ENCODE data around the gene LDLRAD4. TPM values are rescaled to one million over a fixed set of nuclear protein-coding genes. Genes with fewer than 3 reads are reported as not detected.

The LDLRAD4 gene
- total RNA-seq, 1 donor from 2014 or later = 1.4 TPM

DNA sequence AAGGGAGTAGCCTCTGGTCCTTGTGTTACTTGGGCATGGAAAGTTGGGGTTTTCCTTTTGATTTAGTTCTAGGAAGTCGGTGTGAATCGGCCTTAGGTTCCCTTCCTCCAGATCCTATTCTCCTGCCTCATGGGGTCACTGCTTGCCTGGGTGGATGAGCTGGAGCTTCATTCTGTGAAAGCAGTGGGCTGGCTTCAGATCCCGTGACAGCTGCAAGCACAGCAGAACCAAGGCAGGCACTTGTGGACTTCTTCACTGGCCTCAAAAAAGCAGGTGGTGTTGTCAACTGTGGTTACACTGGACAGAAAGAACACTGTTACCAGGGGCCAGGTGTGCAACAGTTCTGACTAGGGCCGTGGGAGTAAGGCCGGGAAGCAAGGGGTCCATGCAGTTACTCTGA, 243.4 kb downstream of the LDLRAD4 start:
- Mint-ChIP-seq H3K9me3 (peaks cover under 1% of the 10 kb centered on the region), H3K27ac (ENCODE audit: unreplicated experiment) (no peak overlapping the region), H3K27me3 (ENCODE audit: low read depth) (no peaks in the 10 kb centered on the region), H3K4me1 (peaks cover 9% of the 10 kb centered on the region), H3K36me3 (ENCODE audit: low read depth) (no peaks in the 10 kb centered on the region), H3K4me3 (no peak overlapping the region)
- DNase-seq (ENCODE audit: low read depth, low spot score) = no peak
- no peak for TF ChIP-seq CTCF (conservative IDR thresholded peaks at IDR 0.05)

GRCh38 chr18:13462686-13463085, 244.1 kb downstream of the LDLRAD4 start:
- peaks cover 2% of the 10 kb centered on the region for H3K36me3 Mint-ChIP-seq (ENCODE audit: low read depth)
- H3K27me3 Mint-ChIP-seq (ENCODE audit: low read depth) = no peaks in the 10 kb centered on the region
- no peak overlapping the region for H3K4me3 Mint-ChIP-seq
- TF ChIP-seq CTCF (conservative IDR thresholded peaks at IDR 0.05) = no peak
- H3K9me3 Mint-ChIP-seq = peaks cover 4% of the 10 kb centered on the region
- H3K27ac Mint-ChIP-seq (ENCODE audit: unreplicated experiment) = no peak overlapping the region
- H3K4me1 Mint-ChIP-seq = peaks cover 9% of the 10 kb centered on the region
- DNase-seq (ENCODE audit: low read depth, low spot score) = no peak

DNA sequence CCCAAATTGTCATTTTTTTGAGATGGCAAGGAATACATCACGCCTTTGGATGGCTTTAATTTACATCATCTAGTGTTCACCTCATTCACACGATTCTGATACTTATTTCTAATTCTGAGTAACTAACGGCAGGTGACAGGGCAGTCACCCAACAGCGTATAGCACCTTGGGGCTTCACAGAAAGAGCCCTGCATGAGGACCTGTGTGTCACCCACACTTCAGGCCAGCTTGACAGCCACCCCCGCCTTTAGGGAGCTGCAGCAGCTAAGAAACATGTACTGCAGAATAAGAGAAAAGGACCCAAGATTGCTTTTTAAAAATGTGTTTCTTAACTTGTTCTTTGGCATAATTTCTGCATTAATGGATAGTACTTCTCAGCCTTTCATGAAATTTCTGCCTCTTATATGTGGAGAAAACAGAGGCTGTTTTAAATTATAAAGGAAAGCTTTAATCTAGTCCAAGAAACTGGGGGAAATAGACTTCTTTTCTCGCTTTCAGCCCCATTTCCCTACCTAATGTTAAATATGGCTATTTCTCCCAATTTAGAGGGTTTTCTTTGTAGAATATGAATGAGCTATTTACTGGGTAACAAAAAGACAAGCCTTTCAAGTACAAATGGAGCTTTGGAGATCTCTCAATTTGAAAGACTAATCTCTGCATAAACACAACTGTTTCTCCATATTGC, 245.1 kb downstream of the LDLRAD4 start:
- H3K27me3 Mint-ChIP-seq (ENCODE audit: low read depth) = no peaks in the 10 kb centered on the region
- no peak overlapping the region for H3K4me3 Mint-ChIP-seq
- no peak overlapping the region for H3K27ac Mint-ChIP-seq (ENCODE audit: unreplicated experiment)
- DNase-seq (ENCODE audit: low read depth, low spot score) = no peak
- peaks cover 2% of the 10 kb centered on the region for H3K36me3 Mint-ChIP-seq (ENCODE audit: low read depth)
- no peak for TF ChIP-seq CTCF (conservative IDR thresholded peaks at IDR 0.05)
- peaks cover 9% of the 10 kb centered on the region for H3K4me1 Mint-ChIP-seq
- H3K9me3 Mint-ChIP-seq = peaks cover 4% of the 10 kb centered on the region

- no peak overlapping the region for H3K27ac Mint-ChIP-seq (ENCODE audit: unreplicated experiment)
- peaks cover 4% of the 10 kb centered on the region for H3K9me3 Mint-ChIP-seq
- H3K27me3 Mint-ChIP-seq (ENCODE audit: low read depth) = no peaks in the 10 kb centered on the region
- no peak for TF ChIP-seq CTCF (conservative IDR thresholded peaks at IDR 0.05)
- H3K4me3 Mint-ChIP-seq = no peak overlapping the region
- DNase-seq (ENCODE audit: low read depth, low spot score) = no peak
- H3K4me1 Mint-ChIP-seq = peaks cover 12% of the 10 kb centered on the region
- H3K36me3 Mint-ChIP-seq (ENCODE audit: low read depth) = peaks cover 2% of the 10 kb centered on the region
These were observed 246.0 kb downstream of the LDLRAD4 start for GRCh38 chr18:13464432-13465123.

GRCh38 chr18:13465124-13465446, 246.5 kb downstream of the LDLRAD4 start:
- Mint-ChIP-seq H3K9me3 (peaks cover 4% of the 10 kb centered on the region), H3K36me3 (ENCODE audit: low read depth) (peaks cover 2% of the 10 kb centered on the region), H3K27me3 (ENCODE audit: low read depth) (no peaks in the 10 kb centered on the region), H3K4me1 (peaks cover 13% of the 10 kb centered on the region), H3K4me3 (no peak overlapping the region), H3K27ac (ENCODE audit: unreplicated experiment) (no peak overlapping the region)
- no peak for TF ChIP-seq CTCF (conservative IDR thresholded peaks at IDR 0.05)
- no peak for DNase-seq (ENCODE audit: low read depth, low spot score)

Data from neural crest cell (in vitro differentiated cells).